Testis (tissue), 3 donors: Measurements from ENCODE around the gene GNG3. TPM values are rescaled to one million over a fixed set of nuclear protein-coding genes. Genes with fewer than 3 reads are reported as not detected.
A peak's percentile ranks its signal among the peaks of the same experiment; 100 is the strongest.

Experiments
- DNase-seq: peaks from one replicate; pipeline ENCODE4 v3.0.0-alpha.2; 2019
- H3K27ac ChIP-seq, 2 donors: fragments of 200-600 bp; sonication (generic); one replicate each; pipeline ENCODE4 v1.5.1; 2019
- H3K27me3 ChIP-seq: fragments of 200-600 bp; sonication (generic); one replicate; pipeline ENCODE4 v1.5.1; 2019
- H3K36me3 ChIP-seq: fragments of 200-600 bp; sonication (generic); one replicate; pipeline ENCODE4 v1.5.1; 2017; ENCODE audit warnings: low read depth; ENCODE audit errors: missing control alignments
- H3K4me1 ChIP-seq: fragments of 200-600 bp; sonication (generic); one replicate; pipeline ENCODE4 v1.5.1; 2019
- H3K4me3 ChIP-seq, 2 donors: fragments of 200-600 bp; sonication (generic); one replicate each; pipeline ENCODE4 v1.5.1; 2017 to 2019
- H3K9me3 ChIP-seq: fragments of 200-600 bp; sonication (generic); one replicate; pipeline ENCODE4 v1.5.1; 2017
- CTCF ChIP-seq, 3 experiments: fragments of 450-650 bp in 2 of 3; fragments of 200-600 bp in 1 of 3; sonication (generic) in 1 of 3; IDR thresholded peaks; one replicate each; pipeline ENCODE4 v1.5.1; 2016 to 2019; ENCODE audit warnings: antibody characterized with exemption in 3 of 3, mild to moderate bottlenecking in 2 of 3, moderate library complexity in 1 of 3
- POLR2A ChIP-seq: fragments of 450-650 bp; IDR thresholded peaks from one replicate; pipeline ENCODE4 v1.6.1; 2017; ENCODE audit warnings: antibody characterized with exemption, mild to moderate bottlenecking, moderate library complexity
- WGBS, 2 donors: methylation state at CpG; one replicate each; pipeline ENCODE4 v1.1.5; 2018; 5-methylcytosine and 5-hydroxymethylcytosine counted together
- intact Hi-C: fragments of 100-400 bp; cut with DNase I; formaldehyde crosslinking; loops from one replicate; pipeline ENCODE4 v1.15.1; 2023; ENCODE audit warnings: low total_unique reads
- polyA plus RNA-seq: library from polyadenylated mRNA; stranded (reverse); fragments of 350-450 nt; fragmentation: Illumina TruSeq; extraction: RNeasy Lipid Tissue Mini Kit (QIAGEN cat#74804); gene quantifications from one replicate; pipeline ENCODE4 v1.2.3, GENCODE V29; 2014; ENCODE audit warnings: low read depth, low replicate concordance; ENCODE audit not compliant: insufficient read depth
- total RNA-seq, 2 donors: library from RNA; depleted of rRNA; stranded (reverse); fragments of >200 nt; gene quantifications; one replicate each; pipeline ENCODE4 v1.2.3, GENCODE V29; 2016

Gene GNG3
- total and polyA plus RNA-seq, 3 donors from 2014 or later = 2.0 to 11.1 (median 4.5) TPM

- H3K9me3 ChIP-seq = no peaks in the 10 kb centered on the region
- peaks cover 44% of the 10 kb centered on the region for H3K4me1 ChIP-seq
- no peak for TF ChIP-seq POLR2A
- no peak for TF ChIP-seq CTCF (IDR thresholded peaks at IDR 0.05)
- peak; percentile 51 for DNase-seq
- H3K36me3 ChIP-seq = no peaks in the 10 kb centered on the region
- 34 to 37% methylated on average over 7 of the region's 7 CpGs for WGBS, 2 donors
- intact Hi-C loops = no loop called here
- peak overlapping the region; percentile 59 to 64 for H3K4me3 ChIP-seq
- H3K27me3 ChIP-seq = no peaks in the 10 kb centered on the region
- H3K27ac ChIP-seq = peak overlapping the region; percentile 80 to 99
Measured at GRCh38 chr11:62710001-62710345, 2.5 kb downstream of the GNG3 start.

- Histone ChIP-seq H3K27ac (no peak overlapping the region), H3K4me3 (no peak overlapping the region), H3K27me3 (no peaks in the 10 kb centered on the region), H3K4me1 (peaks cover 26% of the 10 kb centered on the region), H3K36me3 (no peaks in the 10 kb centered on the region), H3K9me3 (no peaks in the 10 kb centered on the region)
- no peak for DNase-seq
- TF ChIP-seq POLR2A = no peak
- no peak for TF ChIP-seq CTCF (IDR thresholded peaks at IDR 0.05)
- 74 to 86% methylated on average over 6 of the region's 6 CpGs for WGBS, 2 donors
- intact Hi-C loops = no loop called here
Measured at GRCh38 chr11:62712276-62712812, 4.9 kb downstream of the GNG3 start.

GRCh38 chr11:62712861-62713260 is 5.4 kb downstream of the GNG3 start:
- 64 to 75% methylated on average over 3 of the region's 3 CpGs for WGBS, 2 donors
- intact Hi-C loops = no loop called here
- Histone ChIP-seq H3K4me1 (peaks cover 21% of the 10 kb centered on the region), H3K36me3 (no peaks in the 10 kb centered on the region), H3K4me3 (no peak overlapping the region), H3K27ac (no peak overlapping the region), H3K27me3 (no peaks in the 10 kb centered on the region), H3K9me3 (no peaks in the 10 kb centered on the region)
- TF ChIP-seq CTCF (IDR thresholded peaks at IDR 0.05) (no peak), POLR2A (no peak)
- no peak for DNase-seq

- Histone ChIP-seq H3K27me3 (no peaks in the 10 kb centered on the region), H3K4me3 (no peak overlapping the region), H3K9me3 (no peaks in the 10 kb centered on the region), H3K36me3 (no peaks in the 10 kb centered on the region), H3K4me1 (peaks cover 16% of the 10 kb centered on the region), H3K27ac (no peak overlapping the region)
- intact Hi-C loops = no loop called here
- DNase-seq = no peak
- no peak for TF ChIP-seq POLR2A
- no peak for TF ChIP-seq CTCF (IDR thresholded peaks at IDR 0.05)
- WGBS, 2 donors = 81 to 83% methylated on average over 2 of the region's 2 CpGs
Measured at GRCh38 chr11:62713343-62713742, 5.9 kb downstream of the GNG3 start.
